Gastroesophageal sphincter (tissue), 4 donors: Measurements from ENCODE around the gene P2RY11. TPM values are rescaled to one million over a fixed set of nuclear protein-coding genes. Genes with fewer than 3 reads are reported as not detected.

Source experiments
- ATAC-seq: fragments of 150-250 bp; one replicate; pipeline ENCODE4 v1.9.1; 2016; ENCODE audit warnings: mild to moderate bottlenecking, moderate library complexity
- H3K27ac ChIP-seq, 4 donors: fragments of 200-600 bp; sonication (generic) in 3 of 4; 1 replicate in 3 of 4; 2 replicates in 1 of 4; pipeline ENCODE4 v1.5.1; 2016 to 2019
- H3K27me3 ChIP-seq: fragments of 200-600 bp; sonication (generic); one replicate; pipeline ENCODE4 v1.5.1; 2019
- H3K36me3 ChIP-seq, 2 donors: fragments of 200-600 bp; sonication (generic); one replicate each; pipeline ENCODE4 v1.5.1; 2019; ENCODE audit warnings: control low read depth in 1 of 2
- H3K4me1 ChIP-seq, 3 donors: fragments of 200-600 bp; sonication (generic); 1 replicate in 2 of 3; 2 replicates in 1 of 3; pipeline ENCODE4 v1.5.1; 2016 to 2019; ENCODE audit warnings: control low read depth in 2 of 3
- H3K4me3 ChIP-seq, 2 donors: fragments of 200-600 bp; sonication (generic); one replicate each; pipeline ENCODE4 v1.5.1; 2019; ENCODE audit warnings: mild to moderate bottlenecking in 1 of 2, moderate library complexity in 1 of 2
- H3K9me3 ChIP-seq, 3 donors: fragments of 200-600 bp; sonication (generic); one replicate each; pipeline ENCODE4 v1.5.1; 2017 to 2019; ENCODE audit warnings: control low read depth in 2 of 3
- CTCF ChIP-seq, 4 experiments: fragments of 200-600 bp in 2 of 4; fragments of 450-650 bp in 2 of 4; sonication (generic) in 1 of 4; IDR thresholded peaks; one replicate each; pipeline ENCODE4 v1.5.1; 2017 to 2019; ENCODE audit warnings: antibody characterized with exemption in 4 of 4, mild to moderate bottlenecking in 2 of 4, moderate library complexity in 2 of 4
- EP300 ChIP-seq: sonication (generic); formaldehyde crosslinking; IDR thresholded peaks from one replicate; pipeline ENCODE4 v1.6.1; 2017; ENCODE audit warnings: antibody characterized with exemption, mild to moderate bottlenecking
- POLR2A ChIP-seq, 2 donors: fragments of 450-650 bp; IDR thresholded peaks; one replicate each; pipeline ENCODE4 v1.6.1; 2017; ENCODE audit warnings: antibody characterized with exemption in 2 of 2, mild to moderate bottlenecking in 2 of 2, moderate library complexity in 1 of 2
- POLR2AphosphoS5 ChIP-seq: sonication (generic); formaldehyde crosslinking; IDR thresholded peaks from one replicate; pipeline ENCODE4 v1.6.1; 2017; ENCODE audit warnings: antibody characterized with exemption
- WGBS, 2 donors: methylation state at CpG; one replicate each; pipeline ENCODE4 v1.1.5; 2018; ENCODE audit warnings: low coverage in 1 of 2; 5-methylcytosine and 5-hydroxymethylcytosine counted together
- total RNA-seq, 4 donors: library from RNA; depleted of rRNA; stranded (reverse); fragments of >200 nt; gene quantifications; one replicate each; pipeline ENCODE4 v1.1.0, GENCODE V29; 2016

The P2RY11 gene
- total RNA-seq, 4 donors from 2014 or later = 0.96 to 15.7 (median 5.3) TPM

GRCh38 chr19:10070730-10071446, 40.6 kb upstream of the P2RY11 start:
- ATAC-seq = no peak
- TF ChIP-seq CTCF (IDR thresholded peaks at IDR 0.05) (no peak), POLR2A (IDR thresholded peaks at IDR 0.05) (no peak), POLR2AphosphoS5 (no peak), EP300 (no peak)
- no peak overlapping the region for H3K4me3 ChIP-seq
- H3K9me3 ChIP-seq = peaks cover 0 to 11% (median 0%) of the 10 kb centered on the region in 3 donors
- no peaks in the 10 kb centered on the region for H3K4me1 ChIP-seq
- WGBS, 2 donors = 54 to 81% methylated on average over 6 to 7 of the region's 22 CpGs
- peaks cover 59% of the 10 kb centered on the region for H3K27me3 ChIP-seq
- no peak overlapping the region for H3K27ac ChIP-seq
- H3K36me3 ChIP-seq = no peaks in the 10 kb centered on the region

- Histone ChIP-seq H3K4me3 (no peak overlapping the region), H3K4me1 (no peaks in the 10 kb centered on the region), H3K36me3 (no peaks in the 10 kb centered on the region), H3K27ac (no peak overlapping the region), H3K27me3 (peaks cover 43% of the 10 kb centered on the region), H3K9me3 (peaks cover 0 to 15% (median 0%) of the 10 kb centered on the region in 3 donors)
- ATAC-seq = no peak
- peak in 1 of 4 experiments; percentile 17 for TF ChIP-seq CTCF (IDR thresholded peaks at IDR 0.05)
- TF ChIP-seq POLR2AphosphoS5 = no peak
- TF ChIP-seq EP300 = no peak
- WGBS, 2 donors = 43% methylated on average over 1 of the region's 2 CpGs; no CpG with 5 or more reads in 1 of the 2 donors
Observed at GRCh38 chr19:10074153-10074552, 37.3 kb upstream of the P2RY11 start.

- no peak for ATAC-seq
- peaks cover 0 to 15% (median 0%) of the 10 kb centered on the region in 3 donors for H3K9me3 ChIP-seq
- no peak for TF ChIP-seq POLR2AphosphoS5
- TF ChIP-seq CTCF (IDR thresholded peaks at IDR 0.05) = no peak
- TF ChIP-seq EP300 = no peak
- no peak for TF ChIP-seq POLR2A (IDR thresholded peaks at IDR 0.05)
- H3K27ac ChIP-seq = no peak overlapping the region
- H3K27me3 ChIP-seq = peaks cover 33% of the 10 kb centered on the region
- H3K36me3 ChIP-seq = no peaks in the 10 kb centered on the region
- 83 to 85% methylated on average over 6 of the region's 6 CpGs for WGBS, 2 donors
- H3K4me1 ChIP-seq = no peaks in the 10 kb centered on the region
- H3K4me3 ChIP-seq = no peak overlapping the region
Observed at GRCh38 chr19:10076535-10076934, 35.0 kb upstream of the P2RY11 start.

GRCh38 chr19:10078329-10078728, 33.2 kb upstream of the P2RY11 start:
- H3K9me3 ChIP-seq = peaks cover 0 to 13% (median 0%) of the 10 kb centered on the region in 3 donors
- peaks cover 22% of the 10 kb centered on the region for H3K27me3 ChIP-seq
- H3K36me3 ChIP-seq = no peaks in the 10 kb centered on the region
- ATAC-seq = no peak
- 52 to 56% methylated on average over 4 to 8 of the region's 8 CpGs for WGBS, 2 donors
- H3K27ac ChIP-seq = no peak overlapping the region
- no peak overlapping the region for H3K4me3 ChIP-seq
- TF ChIP-seq CTCF (IDR thresholded peaks at IDR 0.05) = no peak
- no peak for TF ChIP-seq POLR2A (IDR thresholded peaks at IDR 0.05)
- no peak for TF ChIP-seq POLR2AphosphoS5
- no peak for TF ChIP-seq EP300
- no peaks in the 10 kb centered on the region for H3K4me1 ChIP-seq

GRCh38 chr19:10079031-10079453, 32.5 kb upstream of the P2RY11 start:
- peaks cover 17% of the 10 kb centered on the region for H3K27me3 ChIP-seq
- no peak for TF ChIP-seq EP300
- TF ChIP-seq CTCF (IDR thresholded peaks at IDR 0.05) = no peak
- no peak for TF ChIP-seq POLR2AphosphoS5
- TF ChIP-seq POLR2A (IDR thresholded peaks at IDR 0.05) = no peak
- WGBS, 2 donors = 22 to 54% methylated on average over 3 to 7 of the region's 7 CpGs
- no peak overlapping the region for H3K4me3 ChIP-seq
- H3K4me1 ChIP-seq = no peaks in the 10 kb centered on the region
- no peaks in the 10 kb centered on the region for H3K36me3 ChIP-seq
- ATAC-seq = no peak
- no peak overlapping the region for H3K27ac ChIP-seq
- peaks cover 0 to 6% (median 0%) of the 10 kb centered on the region in 3 donors for H3K9me3 ChIP-seq
